ENCODE data around the gene ALDH3A2.

ALDH3A2 gene

DNA sequence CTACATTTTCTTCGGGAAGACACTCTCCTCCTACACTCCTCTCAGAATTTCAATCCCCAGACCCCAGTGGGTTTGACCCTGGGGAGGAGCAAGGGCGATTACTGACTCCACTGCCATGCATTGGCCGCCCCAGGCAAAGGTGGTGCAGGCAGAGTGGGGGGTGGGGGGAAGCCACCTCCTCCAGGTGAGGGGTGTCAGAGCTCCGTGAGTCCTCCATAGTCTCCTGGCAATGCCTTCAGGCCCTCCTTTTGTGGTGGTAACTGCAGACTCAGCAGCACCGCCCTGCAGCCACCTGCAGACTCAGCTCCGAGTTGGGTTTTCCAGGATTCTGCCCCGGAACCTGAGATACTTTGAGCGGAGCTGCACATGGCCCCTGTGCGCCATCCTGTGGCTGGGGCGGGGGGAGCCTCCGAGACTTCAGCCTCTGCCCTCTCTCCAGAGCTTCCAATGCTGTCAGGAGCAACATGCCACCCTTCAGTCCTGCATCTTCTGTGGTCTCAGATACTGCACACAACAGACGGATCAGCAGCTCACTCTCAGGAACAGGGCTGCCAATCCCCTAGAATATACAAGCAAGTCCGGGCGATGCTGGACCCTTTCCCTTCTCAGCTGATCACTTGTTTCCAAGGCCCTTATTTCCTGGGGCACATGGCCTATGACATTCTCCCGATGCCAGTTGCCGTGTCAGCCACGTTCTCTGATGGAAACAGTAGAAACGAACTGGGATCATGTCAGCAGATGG is 70.2 kb downstream of the ALDH3A2 start:
- Histone ChIP-seq H3K36me3 (ENCODE audit: insufficient read depth, low read length) (no peaks in the 10 kb centered on the region), H3K4me1 (ENCODE audit: insufficient read depth, low read length) (no peaks in the 10 kb centered on the region), H3K27ac (ENCODE audit: low read depth, low read length) (no peak overlapping the region), H3K9me3 (ENCODE audit: insufficient read depth, low read depth, low read length) (no peaks in the 10 kb centered on the region), H3K27me3 (ENCODE audit: insufficient read depth, low read length) (no peaks in the 10 kb centered on the region), H3K9ac (ENCODE audit: low read depth, low read length) (no peak overlapping the region), H3K4me3 (ENCODE audit: low read length) (no peak overlapping the region)
- WGBS, result 83% methylated on average over 18 of the region's 18 CpGs

DNA sequence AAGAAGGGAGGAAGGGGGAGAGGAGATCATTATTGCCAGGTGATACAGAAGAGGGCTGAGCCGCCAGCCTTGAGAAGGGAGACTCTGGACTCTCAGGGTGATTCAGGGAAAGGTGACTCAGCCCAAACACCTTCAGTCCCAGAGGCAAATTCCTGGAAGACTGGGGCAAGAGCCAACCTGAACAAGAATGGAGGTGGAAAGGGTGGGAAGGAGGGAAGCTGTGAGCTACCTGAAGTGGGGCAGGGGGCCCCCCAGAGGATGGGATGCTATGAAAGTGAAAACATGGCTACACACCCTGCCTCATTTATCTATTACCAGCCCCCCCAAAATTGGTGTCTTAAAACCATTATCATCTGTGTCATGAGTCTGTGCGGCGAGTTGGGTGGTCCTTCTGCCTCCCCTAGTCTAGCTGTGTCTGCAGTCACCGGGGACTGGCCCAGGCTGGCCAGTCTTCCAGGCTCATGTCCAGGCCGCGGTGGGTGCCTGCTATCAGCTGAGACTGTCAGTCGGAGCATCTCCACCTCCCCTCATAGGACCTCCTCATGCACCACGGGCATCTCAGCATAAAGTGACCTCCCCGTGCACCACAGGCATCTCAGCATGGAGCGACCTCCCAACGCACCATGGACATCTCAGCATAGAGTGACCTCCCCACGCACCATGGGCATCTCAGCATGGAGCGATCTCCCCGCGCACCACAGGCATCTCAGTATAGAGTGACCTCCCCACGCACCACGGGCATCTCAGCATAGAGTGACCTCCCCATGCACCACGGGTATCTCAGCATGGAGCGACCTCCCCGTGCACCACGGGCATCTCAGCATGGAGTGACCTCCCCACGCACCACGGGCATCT is 71.0 kb downstream of the ALDH3A2 start:
- WGBS, result 94% methylated on average over 23 of the region's 23 CpGs
- no peak overlapping the region for H3K4me3 ChIP-seq (ENCODE audit: low read length)
- H3K4me1 ChIP-seq (ENCODE audit: insufficient read depth, low read length), result no peaks in the 10 kb centered on the region
- H3K9me3 ChIP-seq (ENCODE audit: insufficient read depth, low read depth, low read length), result no peaks in the 10 kb centered on the region
- no peaks in the 10 kb centered on the region for H3K36me3 ChIP-seq (ENCODE audit: insufficient read depth, low read length)
- H3K27ac ChIP-seq (ENCODE audit: low read depth, low read length), result no peak overlapping the region
- no peak overlapping the region for H3K9ac ChIP-seq (ENCODE audit: low read depth, low read length)
- H3K27me3 ChIP-seq (ENCODE audit: insufficient read depth, low read length), result no peaks in the 10 kb centered on the region

DNA sequence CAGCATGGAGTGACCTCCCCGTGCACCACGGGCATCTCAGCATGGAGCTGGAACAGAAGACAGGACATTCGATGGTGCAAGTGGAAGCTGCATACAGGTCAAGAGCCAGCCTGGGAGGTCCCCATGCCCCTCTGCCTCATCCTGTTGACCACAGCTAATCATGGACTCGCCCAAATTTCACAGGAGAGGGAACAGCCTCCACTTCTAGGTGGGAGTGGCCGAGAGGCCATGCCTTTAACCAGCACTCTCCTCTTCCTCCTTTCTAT is 71.6 kb downstream of the ALDH3A2 start:
- no peaks in the 10 kb centered on the region for H3K4me1 ChIP-seq (ENCODE audit: insufficient read depth, low read length)
- H3K9ac ChIP-seq (ENCODE audit: low read depth, low read length), result no peak overlapping the region
- 90% methylated on average over 5 of the region's 5 CpGs for WGBS
- H3K27me3 ChIP-seq (ENCODE audit: insufficient read depth, low read length), result no peaks in the 10 kb centered on the region
- no peaks in the 10 kb centered on the region for H3K36me3 ChIP-seq (ENCODE audit: insufficient read depth, low read length)
- H3K27ac ChIP-seq (ENCODE audit: low read depth, low read length), result no peak overlapping the region
- H3K4me3 ChIP-seq (ENCODE audit: low read length), result no peak overlapping the region
- H3K9me3 ChIP-seq (ENCODE audit: insufficient read depth, low read depth, low read length), result no peaks in the 10 kb centered on the region

DNA sequence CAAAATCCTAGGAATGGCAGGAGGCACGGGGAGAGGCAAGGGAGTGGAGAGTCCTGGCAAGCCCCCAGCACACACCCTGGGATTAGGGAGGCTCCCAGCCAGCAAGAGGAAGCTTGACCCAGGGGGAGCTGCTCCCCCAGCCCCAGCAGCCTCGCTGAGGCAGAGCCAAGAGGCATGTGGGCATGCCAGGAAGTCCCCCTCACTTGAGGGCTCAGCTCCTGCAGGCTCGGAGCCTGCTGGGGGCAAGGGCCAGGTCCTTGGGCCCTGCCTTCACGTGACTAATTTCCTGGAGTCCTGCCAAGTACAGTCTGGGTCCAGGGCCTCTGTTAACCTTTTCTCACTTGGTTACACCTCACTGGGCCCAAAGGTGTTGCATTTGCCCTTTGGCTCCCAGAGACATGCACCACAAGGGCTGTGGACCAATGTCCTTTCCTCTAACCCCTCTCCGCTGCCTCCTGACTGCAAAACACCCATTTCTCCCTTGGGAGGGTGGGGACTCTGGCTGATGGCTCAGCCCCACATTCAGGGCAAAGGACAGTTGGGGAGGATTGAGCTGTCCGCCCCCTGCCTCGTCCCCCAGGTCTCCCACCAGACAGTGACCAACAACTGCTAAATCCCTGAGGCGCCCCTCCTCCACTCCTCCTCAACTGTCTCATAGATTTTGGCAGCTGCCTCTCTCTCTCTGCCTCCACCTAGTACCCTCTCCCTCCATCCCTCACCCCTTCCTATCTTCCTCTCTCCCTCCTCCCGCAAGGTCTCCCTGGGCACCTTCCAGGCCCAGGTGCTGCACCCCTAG is 72.3 kb downstream of the ALDH3A2 start:
- 73% methylated on average over 9 of the region's 9 CpGs for WGBS
- no peaks in the 10 kb centered on the region for H3K4me1 ChIP-seq (ENCODE audit: insufficient read depth, low read length)

DNA sequence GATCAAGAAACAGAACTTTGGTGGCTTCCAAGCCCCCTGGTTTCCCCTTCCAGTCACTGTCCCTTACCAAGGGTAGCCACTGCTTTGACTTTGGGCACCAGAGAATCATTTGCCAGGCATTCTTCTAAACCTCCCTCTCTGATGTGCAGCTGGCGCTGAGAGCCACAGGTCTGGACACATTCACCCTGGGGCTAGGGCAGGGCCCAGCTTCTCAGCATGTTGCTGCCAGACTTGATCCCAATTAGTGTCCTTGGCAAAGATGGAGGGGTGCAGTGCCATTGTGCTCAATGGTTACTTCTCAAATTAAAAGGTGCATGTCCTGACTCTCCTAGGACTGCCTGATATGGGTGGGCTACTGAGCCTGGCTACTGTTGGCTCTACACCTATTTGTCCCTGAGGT is 75.4 kb downstream of the ALDH3A2 start:
- Histone ChIP-seq H3K27ac (ENCODE audit: low read depth, low read length) (no peak overlapping the region), H3K4me1 (ENCODE audit: insufficient read depth, low read length) (no peaks in the 10 kb centered on the region), H3K36me3 (ENCODE audit: insufficient read depth, low read length) (no peaks in the 10 kb centered on the region), H3K9ac (ENCODE audit: low read depth, low read length) (no peak overlapping the region), H3K27me3 (ENCODE audit: insufficient read depth, low read length) (no peaks in the 10 kb centered on the region), H3K4me3 (ENCODE audit: low read length) (no peak overlapping the region), H3K9me3 (ENCODE audit: insufficient read depth, low read depth, low read length) (no peaks in the 10 kb centered on the region)
- 95% methylated on average over 1 of the region's 1 CpG for WGBS

More for the DNA sequence above, 72.3 kb downstream of the ALDH3A2 start:
- Histone ChIP-seq H3K27me3 (ENCODE audit: insufficient read depth, low read length) (no peaks in the 10 kb centered on the region), H3K4me3 (ENCODE audit: low read length) (no peak overlapping the region), H3K9ac (ENCODE audit: low read depth, low read length) (no peak overlapping the region), H3K27ac (ENCODE audit: low read depth, low read length) (no peak overlapping the region), H3K36me3 (ENCODE audit: insufficient read depth, low read length) (no peaks in the 10 kb centered on the region), H3K9me3 (ENCODE audit: insufficient read depth, low read depth, low read length) (no peaks in the 10 kb centered on the region)

DNA sequence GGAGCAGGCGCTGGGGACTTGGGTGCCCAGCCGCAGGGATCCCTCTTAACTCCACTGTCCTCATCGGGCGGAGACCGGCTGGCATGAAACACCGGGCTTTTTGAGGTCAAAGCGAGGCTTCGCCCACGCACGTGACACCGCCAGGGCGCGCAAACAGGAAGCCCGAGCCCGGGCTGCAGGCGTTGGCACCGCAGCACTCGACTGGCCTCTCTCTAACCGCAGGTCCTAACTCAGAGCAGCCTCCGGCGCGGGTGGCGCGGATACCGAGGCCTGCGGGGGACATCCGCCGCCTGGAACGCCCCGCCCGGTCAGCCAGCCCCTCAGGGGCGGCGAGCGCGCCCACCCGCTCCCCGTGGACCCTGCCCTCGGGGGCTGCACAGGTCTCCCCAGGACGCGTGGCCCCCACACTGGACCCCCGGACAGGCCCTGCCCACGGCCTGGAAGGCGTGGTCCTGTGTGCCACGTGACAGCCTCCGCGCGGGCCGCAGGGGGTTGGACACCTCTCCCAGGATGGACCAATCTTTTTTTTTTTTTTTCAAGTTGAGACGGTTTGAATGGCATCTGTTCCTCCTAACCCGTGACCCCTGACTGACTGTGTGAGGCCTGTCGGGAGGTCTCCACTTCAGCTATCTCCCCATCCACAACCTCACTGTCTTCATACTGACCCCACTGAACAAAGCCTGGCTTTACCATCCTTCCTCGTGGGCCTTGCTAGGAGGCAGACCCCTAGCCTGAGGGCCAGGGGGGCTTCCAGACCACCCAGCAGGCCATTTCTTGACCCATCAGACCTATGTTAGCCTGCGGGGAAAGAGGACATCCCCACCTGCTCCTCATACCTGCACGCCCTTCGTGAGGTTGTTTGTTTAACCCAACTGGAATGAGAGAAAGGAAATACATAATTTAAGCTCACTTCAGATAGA is 76.2 kb downstream of the ALDH3A2 start:
- Histone ChIP-seq H3K9ac (ENCODE audit: low read depth, low read length) (no peak overlapping the region), H3K4me3 (ENCODE audit: low read length) (no peak overlapping the region), H3K36me3 (ENCODE audit: insufficient read depth, low read length) (no peaks in the 10 kb centered on the region), H3K27me3 (ENCODE audit: insufficient read depth, low read length) (no peaks in the 10 kb centered on the region), H3K9me3 (ENCODE audit: insufficient read depth, low read depth, low read length) (no peaks in the 10 kb centered on the region), H3K4me1 (ENCODE audit: insufficient read depth, low read length) (no peaks in the 10 kb centered on the region), H3K27ac (ENCODE audit: low read depth, low read length) (no peak overlapping the region)
- 93% methylated on average over 55 of the region's 55 CpGs for WGBS

DNA sequence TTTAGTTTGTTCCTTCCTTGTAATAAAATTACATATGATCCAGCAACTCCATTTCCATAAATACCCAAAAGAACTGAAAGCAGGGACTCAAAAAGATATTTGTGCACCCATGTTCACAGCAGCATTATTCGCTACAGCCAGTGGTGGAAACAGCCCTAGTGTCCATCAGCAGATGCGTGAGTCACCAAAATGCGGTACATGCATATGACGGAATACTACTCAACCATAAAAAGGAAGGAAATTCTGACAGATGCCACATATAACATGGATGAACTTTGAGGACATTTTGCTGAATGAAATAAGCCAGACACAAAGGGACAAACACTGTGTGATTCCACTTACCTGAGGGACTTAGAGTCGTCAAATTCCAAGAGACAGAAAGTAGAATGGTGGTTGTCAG is 76.9 kb downstream of the ALDH3A2 start:
- Histone ChIP-seq H3K36me3 (ENCODE audit: insufficient read depth, low read length) (no peaks in the 10 kb centered on the region), H3K4me3 (ENCODE audit: low read length) (no peak overlapping the region), H3K4me1 (ENCODE audit: insufficient read depth, low read length) (no peaks in the 10 kb centered on the region), H3K27ac (ENCODE audit: low read depth, low read length) (no peak overlapping the region), H3K27me3 (ENCODE audit: insufficient read depth, low read length) (no peaks in the 10 kb centered on the region), H3K9me3 (ENCODE audit: insufficient read depth, low read depth, low read length) (no peaks in the 10 kb centered on the region), H3K9ac (ENCODE audit: low read depth, low read length) (no peak overlapping the region)
- WGBS, result 93% methylated on average over 5 of the region's 5 CpGs

DNA sequence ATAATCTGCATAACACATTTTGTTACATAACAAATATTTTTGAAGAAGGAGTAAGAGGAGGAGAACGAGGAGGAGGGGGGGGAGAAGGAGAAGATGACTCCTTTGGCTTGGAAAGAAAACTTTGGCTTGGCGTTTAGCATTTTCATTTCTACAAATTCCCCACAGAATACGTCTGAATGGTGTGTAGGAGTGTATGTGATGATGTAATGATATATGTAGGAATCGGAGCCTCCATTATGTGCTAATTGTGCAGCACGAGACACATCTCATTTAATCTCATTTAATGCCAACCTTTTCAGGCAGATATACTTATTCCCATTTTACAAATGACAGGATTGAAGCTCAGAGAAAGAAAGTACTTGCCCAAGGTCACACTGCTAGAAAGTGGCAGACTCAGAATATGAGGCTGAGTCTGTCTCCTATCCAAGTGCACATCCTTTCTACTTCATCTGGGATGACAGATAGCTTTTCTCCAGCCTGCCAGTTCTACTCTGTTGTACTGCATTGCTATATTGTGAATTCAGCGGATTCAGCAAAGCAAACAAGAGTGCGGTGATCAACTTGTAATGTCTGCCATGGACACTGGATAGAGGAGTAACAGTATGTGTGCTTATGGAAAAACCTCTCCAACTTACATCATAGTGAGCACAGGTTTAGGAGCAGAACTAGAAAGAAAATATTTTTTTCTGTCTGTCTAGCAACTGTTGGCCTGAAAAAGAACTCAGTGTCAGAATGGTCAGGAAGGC is 78.3 kb downstream of the ALDH3A2 start:
- H3K36me3 ChIP-seq (ENCODE audit: insufficient read depth, low read length), result no peaks in the 10 kb centered on the region
- no peaks in the 10 kb centered on the region for H3K27me3 ChIP-seq (ENCODE audit: insufficient read depth, low read length)
- no peaks in the 10 kb centered on the region for H3K4me1 ChIP-seq (ENCODE audit: insufficient read depth, low read length)
- no peak overlapping the region for H3K4me3 ChIP-seq (ENCODE audit: low read length)
- H3K9ac ChIP-seq (ENCODE audit: low read depth, low read length), result no peak overlapping the region
- H3K9me3 ChIP-seq (ENCODE audit: insufficient read depth, low read depth, low read length), result no peaks in the 10 kb centered on the region
- 95% methylated on average over 6 of the region's 7 CpGs for WGBS
- H3K27ac ChIP-seq (ENCODE audit: low read depth, low read length), result no peak overlapping the region
